Liver (tissue), 2 donors: ENCODE results near the gene GMDS.

ENCODE experiments used
- CTCF ChIP-seq: fragments of 150-350 bp; IDR thresholded peaks from 2 replicates; pipeline ENCODE4 v1.5.1; 2017; ENCODE audit warnings: improper control_type of control experiment, low read depth, low read length; ENCODE audit not compliant: missing input control
- YY1 ChIP-seq: IDR thresholded peaks from 2 replicates; pipeline ENCODE4 v1.6.1; 2016; ENCODE audit warnings: antibody characterized with exemption, mild to moderate bottlenecking
- donor health status: healthy.

GRCh38 chr6:2054516-2055067, 190.8 kb downstream of the GMDS start:
- TF ChIP-seq YY1: no peak
- no peak for TF ChIP-seq CTCF
